Lung (tissue), 12 donors: Measurements from ENCODE around the gene STX18. TPM values are rescaled to one million over a fixed set of nuclear protein-coding genes. Genes with fewer than 3 reads are reported as not detected.

Experiments
- ATAC-seq: fragments of 200-7000 bp; cut with Tn5 transposase; one replicate; pipeline ENCODE4 v1.9.1; 2020; ENCODE audit warnings: moderate number of reproducible peaks; ENCODE audit not compliant: insufficient read depth, low FRiP score
- DNase-seq, 3 donors: peaks; one replicate each; pipeline ENCODE4 v3.0.0-alpha.2; 2013 to 2017
- H3K27ac ChIP-seq, 2 donors: one replicate each; pipeline ENCODE4 v1.5.1; 2013; ENCODE audit warnings: mild to moderate bottlenecking in 2 of 2, moderate library complexity in 2 of 2, control low read depth in 1 of 2, inconsistent platforms in 1 of 2, low read depth in 1 of 2, low read length in 1 of 2
- H3K27me3 ChIP-seq, 3 donors: one replicate each; pipeline ENCODE4 v1.5.1; 2013; ENCODE audit warnings: low read length in 2 of 3; ENCODE audit not compliant: control insufficient read depth in 3 of 3, insufficient read depth in 3 of 3
- H3K36me3 ChIP-seq, 4 donors: one replicate each; pipeline ENCODE4 v1.5.1; 2013; ENCODE audit warnings: low read length in 4 of 4, mild to moderate bottlenecking in 1 of 4, moderate library complexity in 1 of 4; ENCODE audit not compliant: control insufficient read depth in 4 of 4, insufficient read depth in 4 of 4
- H3K4me1 ChIP-seq, 5 donors: one replicate each; pipeline ENCODE4 v1.5.1; 2013; ENCODE audit warnings: low read length in 5 of 5, mild to moderate bottlenecking in 2 of 5, moderate library complexity in 1 of 5; ENCODE audit not compliant: control insufficient read depth in 5 of 5, insufficient read depth in 5 of 5
- H3K4me3 ChIP-seq: one replicate; pipeline ENCODE4 v1.5.1; 2013; ENCODE audit warnings: mild to moderate bottlenecking, control low read depth, moderate library complexity
- H3K9ac ChIP-seq, 2 donors: one replicate each; pipeline ENCODE4 v1.5.1; 2013; ENCODE audit warnings: low read length in 2 of 2, control low read depth in 1 of 2; ENCODE audit not compliant: insufficient read depth in 1 of 2
- H3K9me3 ChIP-seq, 4 donors: one replicate each; pipeline ENCODE4 v1.5.1; 2013; ENCODE audit warnings: low read length in 3 of 4, mild to moderate bottlenecking in 1 of 4, moderate library complexity in 1 of 4; ENCODE audit not compliant: control insufficient read depth in 4 of 4, insufficient read depth in 3 of 4
- WGBS, 2 donors: extraction: QIAGEN DNeasy Blood & Tissue Kit; methylation state at CpG; one replicate each; pipeline ENCODE4 v1.1.7; 2013; 5-methylcytosine and 5-hydroxymethylcytosine counted together
- polyA plus RNA-seq, 2 donors: library from polyadenylated mRNA; stranded (reverse); fragments of 200-250 nt; gene quantifications; one replicate each; pipeline ENCODE4 v1.2.1, GENCODE V29; 2013
- total RNA-seq, 2 donors: library from RNA; depleted of rRNA in 1 of 2; stranded (reverse); fragments of >200 nt in 1 of 2; gene quantifications; one replicate each; pipeline ENCODE4 v1.2.1, GENCODE V29; 2014 to 2021
- TF ChIP-seq, protein P1 (sequence below): IDR thresholded peaks from 2 replicates; pipeline ENCODE4 v1.5.1; 2012; ENCODE audit warnings: mild to moderate bottlenecking; ENCODE audit errors: control extremely low read depth, extremely low read depth
- donor health status: control.
- donor health status: control.
- donor health status: Bipolar disorder and iron deficiency.
- donor health status: healthy.
- donor health status: DM: yes; HTN: yes; CAD: no.

STX18 gene
- total and polyA plus RNA-seq, 4 donors: 16.2 to 34.1 (median 24.8) TPM

DNA sequence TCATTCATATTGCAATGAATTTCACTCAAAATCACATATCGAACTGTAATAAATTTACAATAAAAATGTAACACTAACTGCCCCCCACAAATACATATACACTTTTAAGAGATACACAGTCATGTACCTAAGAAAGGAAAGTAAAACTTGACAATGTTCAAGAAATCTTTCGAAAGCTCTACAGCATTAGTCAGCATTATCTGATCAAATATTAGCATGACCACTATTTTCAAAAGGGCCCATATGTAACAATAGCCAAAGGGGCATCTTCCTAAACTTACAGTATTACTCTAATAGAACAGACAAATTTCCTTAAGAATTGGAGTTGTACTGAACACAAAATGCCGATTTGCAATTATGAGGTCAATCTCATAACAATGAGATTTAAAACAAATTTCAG, 51.8 kb downstream of the STX18 start:
- H3K4me3 ChIP-seq: no peak overlapping the region
- WGBS, 2 donors: 85 to 90% methylated on average over 3 of the region's 3 CpGs

DNA sequence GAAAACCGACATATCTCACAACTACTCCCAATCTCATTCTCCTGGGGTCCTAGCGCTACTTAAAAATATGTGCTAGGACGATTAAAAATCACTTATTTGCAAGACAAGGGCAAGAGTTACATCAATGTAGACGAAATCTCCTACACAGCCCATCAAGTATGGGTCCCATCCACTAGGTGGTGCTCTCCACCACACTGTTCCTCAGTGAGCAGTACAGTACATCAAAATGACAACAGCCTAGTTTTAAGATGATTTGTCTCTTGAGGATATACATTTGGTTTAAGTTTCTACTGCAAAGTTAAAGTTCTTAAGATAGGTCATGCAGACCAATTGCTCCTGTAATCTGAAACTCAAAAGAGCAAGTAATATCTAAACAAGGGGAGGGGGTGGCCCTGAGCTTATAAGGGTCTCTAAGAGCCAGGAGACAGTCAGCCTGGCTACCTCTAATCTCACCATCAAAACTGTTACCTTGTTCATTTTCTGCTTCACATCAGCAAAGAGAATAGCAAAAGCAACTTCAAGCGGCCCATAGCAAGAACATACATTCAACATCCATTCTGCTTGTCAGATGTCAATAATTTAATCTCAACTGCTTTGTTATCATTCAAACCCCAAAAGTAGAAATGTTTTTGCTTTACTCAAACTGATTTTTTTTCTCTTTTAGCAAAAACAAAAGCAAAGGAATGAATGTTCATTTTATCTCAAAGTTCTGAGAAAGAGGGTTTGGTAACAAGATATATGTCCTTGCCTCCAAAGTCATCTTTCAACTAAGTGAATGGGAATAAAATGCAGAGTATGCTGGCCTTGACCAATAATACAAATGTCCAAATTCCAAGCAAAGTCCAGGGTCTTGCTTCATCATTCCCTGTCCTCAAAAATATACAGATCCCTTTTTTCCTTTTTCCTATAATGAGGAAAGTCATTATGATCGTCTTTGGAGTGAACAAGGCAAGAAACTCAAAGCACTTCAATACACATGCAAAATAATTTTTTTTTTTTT, 53.1 kb downstream of the STX18 start:
- 40 to 48% methylated on average over 6 of the region's 6 CpGs for WGBS, 2 donors
- Histone ChIP-seq H3K36me3 (no peaks in the 10 kb centered on the region), H3K9ac (no peak overlapping the region), H3K27me3 (no peaks in the 10 kb centered on the region), H3K4me1 (peaks cover 0 to 30% (median 0%) of the 10 kb centered on the region in 5 donors), H3K4me3 (no peak overlapping the region), H3K9me3 (no peaks in the 10 kb centered on the region), H3K27ac (no peak overlapping the region)
- DNase-seq (peak; percentile 76 to 89 (median 80)), ATAC-seq (peak; percentile 83)
- TF ChIP-seq, protein P1, sequence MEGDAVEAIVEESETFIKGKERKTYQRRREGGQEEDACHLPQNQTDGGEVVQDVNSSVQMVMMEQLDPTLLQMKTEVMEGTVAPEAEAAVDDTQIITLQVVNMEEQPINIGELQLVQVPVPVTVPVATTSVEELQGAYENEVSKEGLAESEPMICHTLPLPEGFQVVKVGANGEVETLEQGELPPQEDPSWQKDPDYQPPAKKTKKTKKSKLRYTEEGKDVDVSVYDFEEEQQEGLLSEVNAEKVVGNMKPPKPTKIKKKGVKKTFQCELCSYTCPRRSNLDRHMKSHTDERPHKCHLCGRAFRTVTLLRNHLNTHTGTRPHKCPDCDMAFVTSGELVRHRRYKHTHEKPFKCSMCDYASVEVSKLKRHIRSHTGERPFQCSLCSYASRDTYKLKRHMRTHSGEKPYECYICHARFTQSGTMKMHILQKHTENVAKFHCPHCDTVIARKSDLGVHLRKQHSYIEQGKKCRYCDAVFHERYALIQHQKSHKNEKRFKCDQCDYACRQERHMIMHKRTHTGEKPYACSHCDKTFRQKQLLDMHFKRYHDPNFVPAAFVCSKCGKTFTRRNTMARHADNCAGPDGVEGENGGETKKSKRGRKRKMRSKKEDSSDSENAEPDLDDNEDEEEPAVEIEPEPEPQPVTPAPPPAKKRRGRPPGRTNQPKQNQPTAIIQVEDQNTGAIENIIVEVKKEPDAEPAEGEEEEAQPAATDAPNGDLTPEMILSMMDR: peak; percentile 85

More for the DNA sequence above, 51.8 kb downstream of the STX18 start:
- TF ChIP-seq, protein P1: no peak
- Histone ChIP-seq H3K27me3 (no peaks in the 10 kb centered on the region), H3K4me1 (peaks cover 0 to 30% (median 0%) of the 10 kb centered on the region in 5 donors), H3K36me3 (no peaks in the 10 kb centered on the region), H3K9ac (no peak overlapping the region), H3K27ac (no peak overlapping the region), H3K9me3 (no peaks in the 10 kb centered on the region)
- no peak for ATAC-seq
- DNase-seq: no peak

DNA sequence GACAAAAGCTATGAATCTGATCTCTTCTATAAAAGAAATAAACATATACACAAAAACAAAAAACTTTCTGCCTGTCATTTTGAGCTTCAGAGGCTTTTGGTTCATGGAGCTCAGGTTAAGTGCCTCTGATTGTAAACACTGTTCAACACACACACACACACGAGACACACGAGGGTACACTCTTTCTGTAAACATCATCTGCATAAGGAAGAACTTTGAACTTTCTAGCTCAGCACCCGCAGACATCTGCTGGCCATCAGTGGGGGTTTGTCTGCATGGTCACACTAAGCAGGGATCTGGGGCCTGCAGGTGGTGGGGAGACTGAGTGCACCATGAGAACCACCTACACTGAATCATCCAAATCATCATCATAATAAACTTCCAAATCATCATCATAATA, 54.9 kb downstream of the STX18 start:
- WGBS, 2 donors: 58 to 66% methylated on average over 3 of the region's 3 CpGs
- ATAC-seq: no peak
- peaks cover 0 to 20% (median 0%) of the 10 kb centered on the region in 5 donors for H3K4me1 ChIP-seq

More for the DNA sequence above, 54.9 kb downstream of the STX18 start:
- no peaks in the 10 kb centered on the region for H3K27me3 ChIP-seq
- no peak overlapping the region for H3K4me3 ChIP-seq
- H3K36me3 ChIP-seq: no peaks in the 10 kb centered on the region
- H3K27ac ChIP-seq: no peak overlapping the region
- no peak for DNase-seq
- TF ChIP-seq, protein P1: no peak
- H3K9me3 ChIP-seq: no peaks in the 10 kb centered on the region
- H3K9ac ChIP-seq: no peak overlapping the region
